Caco-2 (cell line): ENCODE data around the gene ZGRF1. TPM values are rescaled to one million over a fixed set of nuclear protein-coding genes. Genes with fewer than 3 reads are reported as not detected.

Source experiments
- BruUV-seq: library from RNA; stranded (reverse); fragments of 400-500 nt; replicated peaks from 2 replicates; lab custom pipeline; 2021; lab: Mats Ljungman, UMichigan
- CTCF ChIA-PET: fragments of 300-600 bp; sonication (Branson Sonifier 250); formaldehyde crosslinking; loops from one replicate; lab custom pipeline; 2022; ENCODE audit warnings: antibody characterized with exemption; lab: Charles Lee
- POLR2A ChIA-PET: fragments of 300-600 bp; sonication (Branson Sonifier 250); formaldehyde crosslinking; loops from one replicate; lab custom pipeline; 2022; ENCODE audit warnings: antibody characterized with exemption; lab: Charles Lee
- DNase-seq, 2 experiments: peaks; one replicate each; pipeline versions ENCODE4 v3.0.0 to v3.0.0-alpha.2; 2020 to 2022
- H3K27me3 ChIP-seq: replicated peaks from 2 replicates; pipeline ENCODE4 v1.6.0; 2011; ENCODE audit warnings: low read length; ENCODE audit not compliant: control insufficient read depth, insufficient read depth
- H3K36me3 ChIP-seq: 2 replicates; pipeline ENCODE4 v1.5.1; 2011; ENCODE audit warnings: low read length; ENCODE audit not compliant: control insufficient read depth, insufficient read depth
- H3K4me1 ChIP-seq: fragments of 250-450 bp; sonication (Bioruptor Pico); 2 replicates; pipeline ENCODE4 v1.5.1; 2020; ENCODE audit warnings: mild to moderate bottlenecking
- H3K4me3 ChIP-seq: 2 replicates; pipeline ENCODE4 v1.5.1; 2011; ENCODE audit warnings: low read depth, mild to moderate bottlenecking, control low read depth, low read length
- H3K9me3 ChIP-seq: fragments of 250-450 bp; sonication (Bioruptor Pico); 2 replicates; pipeline ENCODE4 v1.5.1; 2020; ENCODE audit warnings: mild to moderate bottlenecking, moderate library complexity
- H3K27ac Mint-ChIP-seq: one replicate; pipeline ENCODE4 v1.8.0; 2022; ENCODE audit warnings: mixed read lengths; ENCODE audit not compliant: unreplicated experiment
- H3K27me3 Mint-ChIP-seq: one replicate; pipeline ENCODE4 v1.8.0; 2022; ENCODE audit warnings: mixed read lengths; ENCODE audit not compliant: insufficient read depth, unreplicated experiment
- H3K36me3 Mint-ChIP-seq: one replicate; pipeline ENCODE4 v1.8.0; 2022; ENCODE audit warnings: mild to moderate bottlenecking, mixed read lengths; ENCODE audit not compliant: insufficient read depth, unreplicated experiment
- H3K4me1 Mint-ChIP-seq: one replicate; pipeline ENCODE4 v1.8.0; 2022; ENCODE audit warnings: low read depth, mixed read lengths; ENCODE audit not compliant: unreplicated experiment
- H3K4me3 Mint-ChIP-seq: one replicate; pipeline ENCODE4 v1.8.0; 2022; ENCODE audit warnings: mild to moderate bottlenecking, moderate library complexity, mixed read lengths; ENCODE audit not compliant: unreplicated experiment
- H3K9me3 Mint-ChIP-seq: one replicate; pipeline ENCODE4 v1.8.0; 2022; ENCODE audit warnings: mixed read lengths; ENCODE audit not compliant: unreplicated experiment
- intact Hi-C: fragments of 100-400 bp; cut with micrococcal nuclease; formaldehyde crosslinking; loops from one replicate; pipeline ENCODE4 v1.10.0; 2022; ENCODE audit not compliant: unreplicated experiment
- total RNA-seq: library from RNA; stranded (reverse); gene quantifications from 2 replicates; pipeline ENCODE4 v1.2.3, GENCODE V29; 2022
- TF ChIP-seq, protein P1 (sequence below), 2 experiments: fragments of 200-600 bp in 1 of 2; IDR thresholded peaks; 1 replicate in 1 of 2; 2 replicates in 1 of 2; pipeline versions ENCODE4 v1.5.1 to v1.8.0; 2011 to 2022; ENCODE audit warnings: antibody characterized with exemption in 1 of 2, control low read depth in 1 of 2, inconsistent platforms in 1 of 2, low read depth in 1 of 2, low read length in 1 of 2, mild to moderate bottlenecking in 1 of 2, moderate library complexity in 1 of 2; ENCODE audit not compliant: insufficient read depth in 1 of 2, severe bottlenecking in 1 of 2, unreplicated experiment in 1 of 2

The ZGRF1 gene
- total RNA-seq, 1 experiment from 2014 or later, result 14.7 TPM

DNA sequence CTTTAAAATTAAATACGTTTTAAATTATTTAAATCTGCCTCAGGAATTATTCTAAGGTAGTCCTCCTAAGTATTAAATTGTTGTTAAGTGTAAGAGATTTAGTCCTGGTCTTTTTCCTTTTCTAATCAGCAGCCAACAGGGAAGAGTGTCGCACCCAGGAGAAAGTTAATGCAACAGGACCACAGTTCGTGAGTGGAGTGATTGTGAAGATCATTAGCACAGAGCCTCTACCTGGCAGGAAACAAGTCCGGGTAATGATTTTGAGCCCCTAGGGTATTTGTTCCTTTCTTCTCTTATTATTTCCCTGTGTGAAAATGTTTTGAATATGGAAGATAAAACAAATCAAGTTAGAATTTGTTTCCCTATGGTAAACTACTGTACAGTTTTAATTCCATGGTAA, 13.6 kb upstream of the ZGRF1 start:
- H3K27ac Mint-ChIP-seq, result no peak overlapping the region

GRCh38 chr4:112649055-112649408, 12.3 kb upstream of the ZGRF1 start:
- H3K4me1 ChIP-seq, result no peaks in the 10 kb centered on the region
- no peak overlapping the region for H3K4me3 Mint-ChIP-seq
- intact Hi-C loops, result no loop called here
- H3K36me3 ChIP-seq, result no peaks in the 10 kb centered on the region
- no peak overlapping the region for H3K4me3 ChIP-seq
- peaks cover 31% of the 10 kb centered on the region for H3K36me3 Mint-ChIP-seq
- H3K4me1 Mint-ChIP-seq, result peaks cover 7% of the 10 kb centered on the region
- no peak for DNase-seq
- H3K9me3 Mint-ChIP-seq, result no peaks in the 10 kb centered on the region
- no TSS peak for BruUV-seq
- ChIA-PET POLR2A (no interaction called here), CTCF (interaction anchor here (1.2 kb wide), 1 partner anchor 116 kb away, joined by 3 read pairs; no protein-coding TSS in a partner anchor)
- no peaks in the 10 kb centered on the region for H3K9me3 ChIP-seq
- TF ChIP-seq, protein P1, sequence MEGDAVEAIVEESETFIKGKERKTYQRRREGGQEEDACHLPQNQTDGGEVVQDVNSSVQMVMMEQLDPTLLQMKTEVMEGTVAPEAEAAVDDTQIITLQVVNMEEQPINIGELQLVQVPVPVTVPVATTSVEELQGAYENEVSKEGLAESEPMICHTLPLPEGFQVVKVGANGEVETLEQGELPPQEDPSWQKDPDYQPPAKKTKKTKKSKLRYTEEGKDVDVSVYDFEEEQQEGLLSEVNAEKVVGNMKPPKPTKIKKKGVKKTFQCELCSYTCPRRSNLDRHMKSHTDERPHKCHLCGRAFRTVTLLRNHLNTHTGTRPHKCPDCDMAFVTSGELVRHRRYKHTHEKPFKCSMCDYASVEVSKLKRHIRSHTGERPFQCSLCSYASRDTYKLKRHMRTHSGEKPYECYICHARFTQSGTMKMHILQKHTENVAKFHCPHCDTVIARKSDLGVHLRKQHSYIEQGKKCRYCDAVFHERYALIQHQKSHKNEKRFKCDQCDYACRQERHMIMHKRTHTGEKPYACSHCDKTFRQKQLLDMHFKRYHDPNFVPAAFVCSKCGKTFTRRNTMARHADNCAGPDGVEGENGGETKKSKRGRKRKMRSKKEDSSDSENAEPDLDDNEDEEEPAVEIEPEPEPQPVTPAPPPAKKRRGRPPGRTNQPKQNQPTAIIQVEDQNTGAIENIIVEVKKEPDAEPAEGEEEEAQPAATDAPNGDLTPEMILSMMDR (IDR thresholded peaks at IDR 0.05; ENCODE audit: insufficient read depth in 1 of 2, low read depth in 1 of 2, low read length in 1 of 2, severe bottlenecking in 1 of 2, unreplicated experiment in 1 of 2), result no peak
- H3K27me3 ChIP-seq, result no peaks in the 10 kb centered on the region
- H3K27me3 Mint-ChIP-seq, result no peaks in the 10 kb centered on the region
- H3K27ac Mint-ChIP-seq, result no peak overlapping the region

More for the DNA sequence above, 13.6 kb upstream of the ZGRF1 start:
- peaks cover 7% of the 10 kb centered on the region for H3K4me1 Mint-ChIP-seq
- ChIA-PET POLR2A (no interaction called here), CTCF (no interaction called here)
- H3K4me3 ChIP-seq, result no peak overlapping the region
- TF ChIP-seq, protein P1 (IDR thresholded peaks at IDR 0.05; ENCODE audit: insufficient read depth in 1 of 2, low read depth in 1 of 2, low read length in 1 of 2, severe bottlenecking in 1 of 2, unreplicated experiment in 1 of 2), result no peak
- H3K27me3 ChIP-seq, result no peaks in the 10 kb centered on the region
- no peak for DNase-seq
- peaks cover 34% of the 10 kb centered on the region for H3K36me3 Mint-ChIP-seq
- no peak overlapping the region for H3K4me3 Mint-ChIP-seq
- H3K4me1 ChIP-seq, result no peaks in the 10 kb centered on the region
- H3K9me3 ChIP-seq, result no peaks in the 10 kb centered on the region
- no peaks in the 10 kb centered on the region for H3K9me3 Mint-ChIP-seq
- BruUV-seq, result no TSS peak
- no peaks in the 10 kb centered on the region for H3K36me3 ChIP-seq
- intact Hi-C loops, result no loop called here
- no peaks in the 10 kb centered on the region for H3K27me3 Mint-ChIP-seq

DNA sequence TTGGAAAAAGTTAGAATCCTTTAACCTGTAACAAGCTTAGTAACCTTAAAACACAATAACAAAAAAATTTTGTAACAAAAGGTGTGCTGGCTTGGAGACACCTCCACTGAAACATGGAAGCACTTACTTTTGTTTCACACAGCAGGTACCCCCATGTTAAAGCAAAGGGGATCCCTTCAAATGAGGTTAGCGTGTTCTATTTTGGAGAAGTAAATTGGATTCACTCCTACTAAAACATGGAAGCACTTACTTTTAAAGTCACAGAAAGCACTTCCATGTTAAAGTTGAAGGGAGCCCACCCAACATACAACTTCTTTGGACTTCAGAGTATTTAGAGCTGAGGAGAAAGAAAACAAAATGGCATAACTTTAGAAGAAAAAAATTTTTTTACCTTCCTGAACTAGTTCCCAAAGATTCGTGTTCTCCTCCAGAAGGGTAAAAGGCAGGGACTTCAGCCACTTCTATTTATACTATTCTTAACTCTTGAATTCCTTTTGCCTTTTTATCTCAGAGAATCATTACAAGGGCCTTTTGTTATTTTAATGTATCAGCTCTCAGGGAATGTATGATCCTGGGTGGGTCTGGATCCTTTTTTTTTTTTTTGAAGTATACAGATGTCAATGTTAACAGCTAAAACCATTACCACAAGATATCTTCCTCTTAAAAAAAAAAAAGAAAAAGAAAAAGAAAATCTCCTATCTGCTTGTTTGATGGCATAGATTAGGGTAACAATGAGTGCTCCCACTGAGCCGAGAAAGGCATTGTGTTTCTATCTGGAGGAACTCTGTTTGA, 11.8 kb upstream of the ZGRF1 start:
- CTCF ChIA-PET, result interaction anchor here (1.2 kb wide), 1 partner anchor 117 kb away, joined by 3 read pairs; no protein-coding TSS in a partner anchor

More for the DNA sequence above, 11.8 kb upstream of the ZGRF1 start:
- H3K27me3 ChIP-seq, result no peaks in the 10 kb centered on the region
- BruUV-seq, result no TSS peak
- no peak overlapping the region for H3K4me3 ChIP-seq
- POLR2A ChIA-PET, result no interaction called here
- H3K36me3 ChIP-seq, result no peaks in the 10 kb centered on the region
- intact Hi-C loops, result no loop called here
- no peak for DNase-seq
- Mint-ChIP-seq H3K36me3 (peaks cover 26% of the 10 kb centered on the region), H3K9me3 (no peaks in the 10 kb centered on the region), H3K4me3 (no peak overlapping the region), H3K4me1 (peaks cover 7% of the 10 kb centered on the region), H3K27me3 (no peaks in the 10 kb centered on the region), H3K27ac (no peak overlapping the region)
- H3K9me3 ChIP-seq, result no peaks in the 10 kb centered on the region
- TF ChIP-seq, protein P1 (IDR thresholded peaks at IDR 0.05; ENCODE audit: insufficient read depth in 1 of 2, low read depth in 1 of 2, low read length in 1 of 2, severe bottlenecking in 1 of 2, unreplicated experiment in 1 of 2), result no peak
- H3K4me1 ChIP-seq, result no peaks in the 10 kb centered on the region
